CD4-positive, CD25-positive, alpha-beta regulatory T cell (primary cell): ENCODE data around the gene RANBP17. TPM values are rescaled to one million over a fixed set of nuclear protein-coding genes. Genes with fewer than 3 reads are reported as not detected.

Experiments
- ATAC-seq, 2 donors: fragments of 150-1000 bp; cut with Tn5 transposase; one replicate each; pipeline ENCODE4 v1.10.0; 2021; ENCODE audit warnings: low read depth in 2 of 2, moderate number of reproducible peaks in 2 of 2, moderate library complexity in 1 of 2
- DNase-seq, 3 donors: peaks; one replicate each; pipeline versions ENCODE4 v3.0.0 to v3.0.0-alpha.2; 2012 to 2022; ENCODE audit warnings: mixed read lengths in 1 of 3
- H3K27ac ChIP-seq: one replicate; pipeline ENCODE4 v1.7.0; 2013; ENCODE audit warnings: mild to moderate bottlenecking, low read length; ENCODE audit not compliant: insufficient read depth, poor library complexity, severe bottlenecking
- H3K27me3 ChIP-seq: one replicate; pipeline ENCODE4 v1.7.0; 2013; ENCODE audit warnings: low read length; ENCODE audit not compliant: control insufficient read depth, insufficient read depth
- H3K36me3 ChIP-seq: one replicate; pipeline ENCODE4 v1.7.0; 2013; ENCODE audit warnings: mild to moderate bottlenecking, low read length, moderate library complexity; ENCODE audit not compliant: control insufficient read depth, insufficient read depth
- H3K4me1 ChIP-seq: 2 replicates; pipeline ENCODE4 v1.7.0; 2013; ENCODE audit warnings: mild to moderate bottlenecking, low read length; ENCODE audit not compliant: insufficient read depth, control insufficient read depth, poor library complexity, severe bottlenecking
- H3K4me3 ChIP-seq: one replicate; pipeline ENCODE4 v1.7.0; 2013; ENCODE audit warnings: low read depth, mild to moderate bottlenecking, low read length, moderate library complexity
- H3K9me3 ChIP-seq, 2 experiments: 1 replicate in 1 of 2; 2 replicates in 1 of 2; pipeline ENCODE4 v1.7.0; 2013; ENCODE audit warnings: low read length in 2 of 2, mild to moderate bottlenecking in 1 of 2, moderate library complexity in 1 of 2; ENCODE audit not compliant: control insufficient read depth in 2 of 2
- H3K27ac Mint-ChIP-seq, 3 donors: one replicate each; pipeline ENCODE4 v1.8.0; 2020 to 2022; ENCODE audit warnings: mild to moderate bottlenecking in 3 of 3, mixed read lengths in 3 of 3, moderate library complexity in 2 of 3
- H3K27me3 Mint-ChIP-seq: one replicate; pipeline ENCODE4 v1.8.0; 2022; ENCODE audit warnings: mild to moderate bottlenecking, mixed read lengths
- H3K36me3 Mint-ChIP-seq: one replicate; pipeline ENCODE4 v1.8.0; 2020; ENCODE audit warnings: mixed read lengths
- H3K4me1 Mint-ChIP-seq, 4 donors: one replicate each; pipeline ENCODE4 v1.8.0; 2020 to 2022; ENCODE audit warnings: mixed read lengths in 4 of 4, mild to moderate bottlenecking in 1 of 4
- H3K4me3 Mint-ChIP-seq, 4 donors: one replicate each; pipeline ENCODE4 v1.8.0; 2020 to 2022; ENCODE audit warnings: mild to moderate bottlenecking in 4 of 4, mixed read lengths in 4 of 4, moderate library complexity in 3 of 4
- H3K9me3 Mint-ChIP-seq, 7 donors: one replicate each; pipeline ENCODE4 v1.8.0; 2020 to 2022; ENCODE audit warnings: mixed read lengths in 7 of 7, mild to moderate bottlenecking in 3 of 7, moderate library complexity in 2 of 7
- polyA plus RNA-seq, 4 donors: library from polyadenylated mRNA; unstranded; fragments of 300-500 nt; fragmentation: Illumina TruSeq; gene quantifications; one replicate each; pipeline ENCODE4 v1.2.3, GENCODE V29; 2021
- total RNA-seq: library from RNA; stranded (reverse); gene quantifications from one replicate; pipeline ENCODE4 v1.2.3, GENCODE V29; 2022

The RANBP17 gene
- total and polyA plus RNA-seq, 5 donors from 2014 or later = not detected

GRCh38 chr5:170849374-170849773 is 12.4 kb upstream of the RANBP17 start:
- no peaks in the 10 kb centered on the region for H3K36me3 ChIP-seq
- Mint-ChIP-seq H3K27me3 (peaks cover 10% of the 10 kb centered on the region), H3K4me3 (no peak overlapping the region), H3K36me3 (no peaks in the 10 kb centered on the region), H3K9me3 (peaks cover 0 to 6% (median 0%) of the 10 kb centered on the region in 7 donors), H3K27ac (no peak overlapping the region), H3K4me1 (peaks cover 0 to 3% (median 1%) of the 10 kb centered on the region in 4 donors)
- no peaks in the 10 kb centered on the region for H3K27me3 ChIP-seq
- H3K4me1 ChIP-seq = no peaks in the 10 kb centered on the region
- no peaks in the 10 kb centered on the region for H3K9me3 ChIP-seq
- H3K27ac ChIP-seq = no peak overlapping the region
- no peak overlapping the region for H3K4me3 ChIP-seq
- no peak for DNase-seq
- no peak for ATAC-seq

GRCh38 chr5:170854566-170854965 is 7.3 kb upstream of the RANBP17 start:
- no peaks in the 10 kb centered on the region for H3K27me3 ChIP-seq
- H3K4me1 ChIP-seq = no peaks in the 10 kb centered on the region
- Mint-ChIP-seq H3K27me3 (peaks cover 14% of the 10 kb centered on the region), H3K27ac (no peak overlapping the region), H3K4me3 (no peak overlapping the region), H3K9me3 (peaks cover 0 to 10% (median 4%) of the 10 kb centered on the region in 7 donors), H3K4me1 (no peaks in the 10 kb centered on the region), H3K36me3 (peaks cover 4% of the 10 kb centered on the region)
- ATAC-seq (no peak), DNase-seq (no peak)
- no peaks in the 10 kb centered on the region for H3K36me3 ChIP-seq
- no peak overlapping the region for H3K27ac ChIP-seq
- H3K4me3 ChIP-seq = no peak overlapping the region
- peaks cover 0 to 3% of the 10 kb centered on the region in 2 experiments for H3K9me3 ChIP-seq

GRCh38 chr5:170857066-170857465 is 4.8 kb upstream of the RANBP17 start:
- Mint-ChIP-seq H3K27ac (no peak overlapping the region), H3K27me3 (peaks cover 17% of the 10 kb centered on the region), H3K36me3 (peaks cover 8% of the 10 kb centered on the region), H3K9me3 (peaks cover 0 to 22% (median 6%) of the 10 kb centered on the region in 7 donors), H3K4me1 (peaks cover 0 to 3% (median 1%) of the 10 kb centered on the region in 4 donors), H3K4me3 (no peak overlapping the region)
- H3K27me3 ChIP-seq = no peaks in the 10 kb centered on the region
- no peaks in the 10 kb centered on the region for H3K36me3 ChIP-seq
- no peak for DNase-seq
- H3K4me3 ChIP-seq = no peak overlapping the region
- no peak overlapping the region for H3K27ac ChIP-seq
- peaks cover 14 to 16% of the 10 kb centered on the region in 2 experiments for H3K9me3 ChIP-seq
- no peaks in the 10 kb centered on the region for H3K4me1 ChIP-seq
- no peak for ATAC-seq

GRCh38 chr5:170860415-170860814 is 1.4 kb upstream of the RANBP17 start:
- H3K36me3 Mint-ChIP-seq = peaks cover 14% of the 10 kb centered on the region
- peaks cover 3% of the 10 kb centered on the region for H3K27me3 ChIP-seq
- no peaks in the 10 kb centered on the region for H3K36me3 ChIP-seq
- peaks cover 13% of the 10 kb centered on the region for H3K27me3 Mint-ChIP-seq
- no peak overlapping the region for H3K4me3 Mint-ChIP-seq
- DNase-seq (no peak), ATAC-seq (no peak)
- no peaks in the 10 kb centered on the region for H3K4me1 ChIP-seq
- H3K27ac Mint-ChIP-seq = no peak overlapping the region
- H3K4me3 ChIP-seq = no peak overlapping the region
- H3K4me1 Mint-ChIP-seq = peaks cover 0 to 3% (median 1%) of the 10 kb centered on the region in 4 donors
- no peak overlapping the region for H3K27ac ChIP-seq
- H3K9me3 ChIP-seq = peaks cover 14 to 16% of the 10 kb centered on the region in 2 experiments
- peaks cover 6 to 31% (median 12%) of the 10 kb centered on the region in 7 donors for H3K9me3 Mint-ChIP-seq

- Mint-ChIP-seq H3K36me3 (peaks cover 14% of the 10 kb centered on the region), H3K9me3 (peaks cover 6 to 33% (median 13%) of the 10 kb centered on the region in 7 donors), H3K4me3 (peak overlapping the region in 2 of 4 donors; percentile 7 to 44), H3K27ac (peak overlapping the region in 1 of 3 donors; percentile 5), H3K27me3 (peaks cover 11% of the 10 kb centered on the region), H3K4me1 (peaks cover 0 to 3% (median 1%) of the 10 kb centered on the region in 4 donors)
- H3K36me3 ChIP-seq = no peaks in the 10 kb centered on the region
- H3K4me3 ChIP-seq = no peak overlapping the region
- no peak for DNase-seq
- H3K27me3 ChIP-seq = peaks cover 3% of the 10 kb centered on the region
- ATAC-seq = no peak
- H3K27ac ChIP-seq = no peak overlapping the region
- no peaks in the 10 kb centered on the region for H3K4me1 ChIP-seq
- peaks cover 14 to 16% of the 10 kb centered on the region in 2 experiments for H3K9me3 ChIP-seq
Observed at GRCh38 chr5:170860818-170861666, 776 bp upstream of the RANBP17 start.

GRCh38 chr5:170861667-170861916 is 226 bp upstream of the RANBP17 start:
- no peaks in the 10 kb centered on the region for H3K4me1 ChIP-seq
- no peak for DNase-seq
- Mint-ChIP-seq H3K4me1 (peaks cover 0 to 3% (median 1%) of the 10 kb centered on the region in 4 donors), H3K36me3 (peaks cover 14% of the 10 kb centered on the region), H3K27me3 (peaks cover 11% of the 10 kb centered on the region), H3K27ac (peak overlapping the region in 1 of 3 donors; percentile 5), H3K9me3 (peaks cover 6 to 37% (median 13%) of the 10 kb centered on the region in 7 donors), H3K4me3 (peak overlapping the region in 1 of 4 donors; percentile 44)
- ATAC-seq = no peak
- H3K27ac ChIP-seq = no peak overlapping the region
- peaks cover 3% of the 10 kb centered on the region for H3K27me3 ChIP-seq
- H3K4me3 ChIP-seq = no peak overlapping the region
- H3K9me3 ChIP-seq = peaks cover 14 to 16% of the 10 kb centered on the region in 2 experiments
- H3K36me3 ChIP-seq = no peaks in the 10 kb centered on the region

GRCh38 chr5:170863646-170864045 is 1.8 kb downstream of the RANBP17 start:
- H3K27me3 ChIP-seq = peaks cover 3% of the 10 kb centered on the region
- Mint-ChIP-seq H3K27me3 (peaks cover 11% of the 10 kb centered on the region), H3K9me3 (peaks cover 4 to 37% (median 13%) of the 10 kb centered on the region in 7 donors), H3K27ac (no peak overlapping the region), H3K4me1 (peaks cover 0 to 3% (median 1%) of the 10 kb centered on the region in 4 donors), H3K4me3 (no peak overlapping the region), H3K36me3 (peaks cover 13% of the 10 kb centered on the region)
- ATAC-seq (no peak), DNase-seq (no peak)
- no peak overlapping the region for H3K4me3 ChIP-seq
- H3K27ac ChIP-seq = no peak overlapping the region
- H3K4me1 ChIP-seq = no peaks in the 10 kb centered on the region
- H3K36me3 ChIP-seq = no peaks in the 10 kb centered on the region
- H3K9me3 ChIP-seq = peaks cover 14 to 16% of the 10 kb centered on the region in 2 experiments

- peaks cover 7 to 8% of the 10 kb centered on the region in 2 experiments for H3K9me3 ChIP-seq
- no peaks in the 10 kb centered on the region for H3K4me1 ChIP-seq
- no peak overlapping the region for H3K4me3 ChIP-seq
- H3K4me1 Mint-ChIP-seq = peaks cover 0 to 3% (median 1%) of the 10 kb centered on the region in 4 donors
- H3K9me3 Mint-ChIP-seq = peaks cover 4 to 29% (median 12%) of the 10 kb centered on the region in 7 donors
- no peak overlapping the region for H3K4me3 Mint-ChIP-seq
- H3K27me3 ChIP-seq = peaks cover 3% of the 10 kb centered on the region
- no peak for ATAC-seq
- H3K36me3 Mint-ChIP-seq = peaks cover 8% of the 10 kb centered on the region
- no peaks in the 10 kb centered on the region for H3K36me3 ChIP-seq
- H3K27ac Mint-ChIP-seq = no peak overlapping the region
- peaks cover 9% of the 10 kb centered on the region for H3K27me3 Mint-ChIP-seq
- DNase-seq = no peak
- H3K27ac ChIP-seq = no peak overlapping the region
Observed at GRCh38 chr5:170865622-170866021, 3.8 kb downstream of the RANBP17 start.
